Right cardiac atrium (tissue), 5 donors: ENCODE measurements around the gene DIAPH1. TPM values are rescaled to one million over a fixed set of nuclear protein-coding genes. Genes with fewer than 3 reads are reported as not detected.

Source experiments
- ATAC-seq, 2 donors: fragments of 200-7000 bp; cut with Tn5 transposase; one replicate each; pipeline versions ENCODE4 v1.8.0 to v1.9.1; 2020; ENCODE audit warnings: moderate library complexity in 2 of 2, mild to moderate bottlenecking in 1 of 2
- DNase-seq, 3 donors: peaks; one replicate each; pipeline ENCODE4 v3.0.0-alpha.2; 2020
- H3K27ac ChIP-seq: one replicate; pipeline ENCODE4 v1.5.1; 2013; ENCODE audit warnings: mild to moderate bottlenecking, low read length, control low read depth, moderate library complexity
- H3K27me3 ChIP-seq: one replicate; pipeline ENCODE4 v1.6.1; 2013; ENCODE audit not compliant: control insufficient read depth, insufficient read depth
- H3K4me1 ChIP-seq: one replicate; pipeline ENCODE4 v1.6.1; 2013; ENCODE audit warnings: low read length; ENCODE audit not compliant: control insufficient read depth, insufficient read depth
- H3K4me3 ChIP-seq: one replicate; pipeline ENCODE4 v1.5.1; 2013; ENCODE audit warnings: low read length, control low read depth
- H3K9me3 ChIP-seq: one replicate; pipeline ENCODE4 v1.6.1; 2013; ENCODE audit warnings: low read length; ENCODE audit not compliant: control insufficient read depth
- WGBS: extraction: QIAGEN DNeasy Blood & Tissue Kit; methylation state at CpG from one replicate; pipeline ENCODE4 v1.1.7; 2013; 5-methylcytosine and 5-hydroxymethylcytosine counted together
- intact Hi-C, 4 donors: fragments of 100-400 bp; cut with DNase I; formaldehyde crosslinking; loops; one replicate each; pipeline versions ENCODE4 v1.11.0 to v1.14.0; 2022 to 2023
- polyA plus RNA-seq: library from polyadenylated mRNA; stranded (reverse); fragments of 200-250 nt; gene quantifications from one replicate; pipeline ENCODE4 v1.2.3, GENCODE V29; 2013
- total RNA-seq, 4 donors: library from RNA; stranded (reverse); fragmentation: NEBNext Ultra II Directional; extraction: Animal tissue kit (Norgen Biotek cat#: 25700); gene quantifications; one replicate each; pipeline ENCODE4 v1.2.1, GENCODE V29; 2021
- donor health status: healthy with polysubstance abuse.
- donor health status: DM: no; HTN: yes; CAD: no.
- donor health status: DM: no; HTN: no; CAD: no.
- donor health status: DM: no; HTN: yes; CAD: no; lungs with severe emphysema.
- donor health status: DM: yes; HTN: yes; CAD: no.

The DIAPH1 gene
- total and polyA plus RNA-seq, 5 donors = 11.8 to 53.0 (median 19.1) TPM

GRCh38 chr5:141528291-141528984 is 90.4 kb downstream of the DIAPH1 start:
- no peak overlapping the region for H3K4me3 ChIP-seq
- DNase-seq (peak; percentile 69 to 87 (median 81)), ATAC-seq (peak; percentile 71 to 83)
- 37% methylated on average over 11 of the region's 11 CpGs for WGBS
- peak overlapping the region; percentile 68 for H3K27ac ChIP-seq
- no peaks in the 10 kb centered on the region for H3K27me3 ChIP-seq
- no peaks in the 10 kb centered on the region for H3K9me3 ChIP-seq
- intact Hi-C loops = loop anchor here in 3 of 4 donors (10.0 kb wide), 3 partner anchors 54 to 114 kb away; partner anchors contain the start of genes PCDHGA11 (in 2 of the 3), PCDHGA10 (in 1 of the 3), PCDHGB7 (in 1 of the 3) and PCDHGC3 (in 1 of the 3)
- H3K4me1 ChIP-seq = no peaks in the 10 kb centered on the region

GRCh38 chr5:141527426-141527825 is 91.4 kb downstream of the DIAPH1 start:
- ATAC-seq (no peak), DNase-seq (no peak)
- Histone ChIP-seq H3K27ac (no peak overlapping the region), H3K4me1 (peaks cover 2% of the 10 kb centered on the region), H3K4me3 (no peak overlapping the region), H3K27me3 (no peaks in the 10 kb centered on the region), H3K9me3 (no peaks in the 10 kb centered on the region)
- intact Hi-C loops = loop anchor here in 3 of 4 donors (10.0 kb wide), 3 partner anchors 53 to 113 kb away; partner anchors contain the start of genes PCDHGA11 (in 2 of the 3), PCDHGA10 (in 1 of the 3), PCDHGB7 (in 1 of the 3) and PCDHGC3 (in 1 of the 3)
- 46% methylated on average over 1 of the region's 1 CpG for WGBS

GRCh38 chr5:141525653-141526052 is 93.1 kb downstream of the DIAPH1 start:
- H3K27ac ChIP-seq = peak overlapping the region; percentile 17
- DNase-seq = no peak
- H3K4me1 ChIP-seq = peaks cover 5% of the 10 kb centered on the region
- H3K27me3 ChIP-seq = no peaks in the 10 kb centered on the region
- no peaks in the 10 kb centered on the region for H3K9me3 ChIP-seq
- no peak overlapping the region for H3K4me3 ChIP-seq
- ATAC-seq = no peak
- intact Hi-C loops = loop anchor here (2.0 to 10.0 kb wide), 4 partner anchors 49 to 111 kb away; partner anchors contain the start of genes PCDHGA11 (in 2 of the 4), PCDHGA10 (in 1 of the 4), PCDHGB7 (in 1 of the 4) and PCDHGC3 (in 1 of the 4)
- WGBS = 64% methylated on average over 7 of the region's 7 CpGs

- DNase-seq = peak; percentile 82 to 94 (median 93)
- H3K27me3 ChIP-seq = no peaks in the 10 kb centered on the region
- no peak overlapping the region for H3K4me3 ChIP-seq
- intact Hi-C loops = loop anchor here (2.0 to 10.0 kb wide), 6 partner anchors 48 to 110 kb away; partner anchors contain the start of genes PCDHGA11 (in 2 of the 4), PCDHGC3 (in 2 of the 4), PCDHGA10 (in 1 of the 4) and PCDHGA12 (in 1 of the 4)
- WGBS = 27% methylated on average over 12 of the region's 12 CpGs
- H3K4me1 ChIP-seq = peaks cover 9% of the 10 kb centered on the region
- no peaks in the 10 kb centered on the region for H3K9me3 ChIP-seq
- peak; percentile 56 to 81 for ATAC-seq
- H3K27ac ChIP-seq = peak overlapping the region; percentile 49
These were observed 93.9 kb downstream of the DIAPH1 start for GRCh38 chr5:141524604-141525597.

GRCh38 chr5:141523991-141524390 is 94.8 kb downstream of the DIAPH1 start:
- H3K9me3 ChIP-seq = no peaks in the 10 kb centered on the region
- WGBS = 82% methylated on average over 8 of the region's 8 CpGs
- peaks cover 9% of the 10 kb centered on the region for H3K4me1 ChIP-seq
- H3K27ac ChIP-seq = peak overlapping the region; percentile 30
- H3K4me3 ChIP-seq = no peak overlapping the region
- no peak for DNase-seq
- no peak for ATAC-seq
- no peaks in the 10 kb centered on the region for H3K27me3 ChIP-seq
- intact Hi-C loops = loop anchor here (2.0 to 10.0 kb wide), 6 partner anchors 47 to 109 kb away; partner anchors contain the start of genes PCDHGA11 (in 2 of the 4), PCDHGC3 (in 2 of the 4), PCDHGA10 (in 1 of the 4) and PCDHGA12 (in 1 of the 4)

- 25% methylated on average over 2 of the region's 2 CpGs for WGBS
These were observed 96.5 kb downstream of the DIAPH1 start for GRCh38 chr5:141522301-141522700.

GRCh38 chr5:141521244-141521781 is 97.5 kb downstream of the DIAPH1 start:
- H3K4me1 ChIP-seq = peaks cover 15% of the 10 kb centered on the region
- H3K4me3 ChIP-seq = no peak overlapping the region
- no peaks in the 10 kb centered on the region for H3K27me3 ChIP-seq
- no peaks in the 10 kb centered on the region for H3K9me3 ChIP-seq
- intact Hi-C loops = loop anchor here (5.0 to 10.0 kb wide), 5 partner anchors 44 to 107 kb away; partner anchors contain the start of genes PCDHGA11 (in 2 of the 4), PCDHGC3 (in 2 of the 4), PCDHGA10 (in 1 of the 4) and PCDHGA12 (in 1 of the 4)
- ATAC-seq (peak; percentile 81 to 93), DNase-seq (peak in 1 of 3 donors; percentile 66)
- H3K27ac ChIP-seq = peak overlapping the region; percentile 95
- WGBS = 25% methylated on average over 2 of the region's 2 CpGs

More at GRCh38 chr5:141522301-141522700, 96.5 kb downstream of the DIAPH1 start:
- no peak overlapping the region for H3K4me3 ChIP-seq
- no peak for ATAC-seq
- no peak for DNase-seq
- H3K4me1 ChIP-seq = peaks cover 11% of the 10 kb centered on the region
- H3K27me3 ChIP-seq = no peaks in the 10 kb centered on the region
- no peaks in the 10 kb centered on the region for H3K9me3 ChIP-seq
- H3K27ac ChIP-seq = peak overlapping the region; percentile 22
- intact Hi-C loops = loop anchor here (5.0 to 10.0 kb wide), 5 partner anchors 45 to 108 kb away; partner anchors contain the start of genes PCDHGA11 (in 2 of the 4), PCDHGC3 (in 2 of the 4), PCDHGA10 (in 1 of the 4) and PCDHGA12 (in 1 of the 4)

- H3K9me3 ChIP-seq = no peaks in the 10 kb centered on the region
- ATAC-seq (no peak), DNase-seq (no peak)
- H3K4me3 ChIP-seq = no peak overlapping the region
- WGBS = 56% methylated on average over 3 of the region's 3 CpGs
- H3K27ac ChIP-seq = peak overlapping the region; percentile 75
- no peaks in the 10 kb centered on the region for H3K27me3 ChIP-seq
- intact Hi-C loops = loop anchor here (5.0 to 10.0 kb wide), 5 partner anchors 43 to 105 kb away; partner anchors contain the start of genes PCDHGA11 (in 2 of the 4), PCDHGC3 (in 2 of the 4), PCDHGA10 (in 1 of the 4) and PCDHGA12 (in 1 of the 4)
- peaks cover 18% of the 10 kb centered on the region for H3K4me1 ChIP-seq
These were observed 98.9 kb downstream of the DIAPH1 start for GRCh38 chr5:141519605-141520565.

GRCh38 chr5:141518618-141519015 is 100.2 kb downstream of the DIAPH1 start:
- H3K4me3 ChIP-seq = no peak overlapping the region
- no peak overlapping the region for H3K27ac ChIP-seq
- H3K9me3 ChIP-seq = no peaks in the 10 kb centered on the region
- intact Hi-C loops = no loop called here
- no peak for ATAC-seq
- no peaks in the 10 kb centered on the region for H3K27me3 ChIP-seq
- 100% methylated on average over 1 of the region's 1 CpG for WGBS
- DNase-seq = no peak
- peaks cover 25% of the 10 kb centered on the region for H3K4me1 ChIP-seq
